ENCODE measurements around the gene TROAP.
A peak's percentile ranks its signal among the peaks of the same experiment; 100 is the strongest.

The TROAP gene

GRCh38 chr12:49293056-49293956 lies 29.7 kb upstream of the TROAP start:
- TF ChIP-seq REST (IDR thresholded peaks at IDR 0.05; ENCODE audit: insufficient read depth in 1 of 2, low read depth in 2 of 2, low read length in 2 of 2), result 0 out of 4 replicates have a peak, but pooled peaks of 1 of the 2 experiments have one; percentile 16
- TF ChIP-seq FOXP2 (optimal IDR thresholded peaks at IDR 0.05; ENCODE audit: borderline replicate concordance, extremely low read depth, extremely low read length, insufficient read depth), result no peak
- TF ChIP-seq TAF1 (IDR thresholded peaks at IDR 0.05; ENCODE audit: borderline replicate concordance, insufficient read depth, low read length), result no peak
- no peak for TF ChIP-seq SIN3A (IDR thresholded peaks at IDR 0.05; ENCODE audit: borderline replicate concordance, insufficient read depth, low read length)
- peak; percentile 57 for TF ChIP-seq POLR2AphosphoS5 (IDR thresholded peaks at IDR 0.05; ENCODE audit: low read depth, low read length)

- no peak for TF ChIP-seq SIN3A (IDR thresholded peaks at IDR 0.05; ENCODE audit: borderline replicate concordance, insufficient read depth, low read length)
- no peak for TF ChIP-seq REST (IDR thresholded peaks at IDR 0.05; ENCODE audit: insufficient read depth in 1 of 2, low read depth in 2 of 2, low read length in 2 of 2)
- TF ChIP-seq TAF1 (IDR thresholded peaks at IDR 0.05; ENCODE audit: borderline replicate concordance, insufficient read depth, low read length), result no peak
- no peak for TF ChIP-seq POLR2AphosphoS5 (IDR thresholded peaks at IDR 0.05; ENCODE audit: low read depth, low read length)
- TF ChIP-seq FOXP2 (optimal IDR thresholded peaks at IDR 0.05; ENCODE audit: borderline replicate concordance, extremely low read depth, extremely low read length, insufficient read depth), result no peak
Measured at GRCh38 chr12:49294086-49294803, 28.8 kb upstream of the TROAP start.

GRCh38 chr12:49294804-49295081 lies 28.3 kb upstream of the TROAP start:
- TF ChIP-seq FOXP2 (optimal IDR thresholded peaks at IDR 0.05; ENCODE audit: borderline replicate concordance, extremely low read depth, extremely low read length, insufficient read depth), result no peak

GRCh38 chr12:49295082-49295936 lies 27.7 kb upstream of the TROAP start, which contains the start of gene PRPH:
TSS of gene PRPH (plus strand) at chr12:49295147. CDS start at chr12:49295201, 54 bp downstream.
- TF ChIP-seq TAF1 (IDR thresholded peaks at IDR 0.05; ENCODE audit: borderline replicate concordance, insufficient read depth, low read length) (no peak), REST (IDR thresholded peaks at IDR 0.05; ENCODE audit: insufficient read depth in 1 of 2, low read depth in 2 of 2, low read length in 2 of 2) (no peak), POLR2AphosphoS5 (IDR thresholded peaks at IDR 0.05; ENCODE audit: low read depth, low read length) (no peak), FOXP2 (optimal IDR thresholded peaks at IDR 0.05; ENCODE audit: borderline replicate concordance, extremely low read depth, extremely low read length, insufficient read depth) (no peak), SIN3A (IDR thresholded peaks at IDR 0.05; ENCODE audit: borderline replicate concordance, insufficient read depth, low read length) (no peak)

All from PFSK-1 (cell line).